ENCODE data around the gene AZGP1. TPM values are rescaled to one million over a fixed set of nuclear protein-coding genes. Genes with fewer than 3 reads are reported as not detected.

Gene AZGP1
- total and polyA plus RNA-seq, 2 donors, result 1.9 to 9.3 TPM

- DNase-seq (ENCODE audit: extremely low spot score), result no peak
- WGBS, result 70% methylated on average over 5 of the region's 5 CpGs
- no peak overlapping the region for H3K4me3 ChIP-seq (ENCODE audit: low read depth, low read length)
- no peaks in the 10 kb centered on the region for H3K4me1 ChIP-seq (ENCODE audit: insufficient read depth)
- no peak overlapping the region for H3K27ac ChIP-seq (ENCODE audit: low read depth)
- H3K36me3 ChIP-seq (ENCODE audit: insufficient read depth), result no peaks in the 10 kb centered on the region
These were observed 48.3 kb downstream of the AZGP1 start for GRCh38 chr7:99927536-99927935.

DNA sequence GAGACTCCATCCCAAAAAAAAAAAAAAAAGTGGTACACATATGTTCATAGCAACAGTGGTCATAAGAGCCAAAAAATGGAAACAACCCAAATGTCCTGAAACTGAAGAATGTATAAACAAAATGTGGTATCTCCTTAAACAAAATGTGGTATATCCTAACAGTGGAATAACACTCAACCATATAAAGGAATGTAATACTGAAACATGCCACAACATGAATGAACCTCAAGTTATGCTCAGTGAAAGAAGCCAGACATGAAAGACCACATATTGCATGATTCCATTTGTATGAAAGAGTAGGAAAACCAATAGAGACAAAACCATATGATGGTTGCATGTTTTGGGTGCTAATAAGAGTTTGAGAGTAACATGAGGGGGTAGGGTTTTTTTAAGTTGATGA lies 49.5 kb downstream of the AZGP1 start:
- Histone ChIP-seq H3K4me3 (ENCODE audit: low read depth, low read length) (no peak overlapping the region), H3K4me1 (ENCODE audit: insufficient read depth) (no peaks in the 10 kb centered on the region), H3K27ac (ENCODE audit: low read depth) (no peak overlapping the region), H3K36me3 (ENCODE audit: insufficient read depth) (no peaks in the 10 kb centered on the region)
- no peak for DNase-seq (ENCODE audit: extremely low spot score)

GRCh38 chr7:99923200-99923599 lies 52.6 kb downstream of the AZGP1 start:
- 92% methylated on average over 3 of the region's 3 CpGs for WGBS
- DNase-seq (ENCODE audit: extremely low spot score), result no peak
- no peaks in the 10 kb centered on the region for H3K36me3 ChIP-seq (ENCODE audit: insufficient read depth)
- no peak overlapping the region for H3K4me3 ChIP-seq (ENCODE audit: low read depth, low read length)
- no peak overlapping the region for H3K27ac ChIP-seq (ENCODE audit: low read depth)
- H3K4me1 ChIP-seq (ENCODE audit: insufficient read depth), result no peaks in the 10 kb centered on the region

GRCh38 chr7:99920149-99920548 lies 55.7 kb downstream of the AZGP1 start:
- Histone ChIP-seq H3K27ac (ENCODE audit: low read depth) (no peak overlapping the region), H3K4me1 (ENCODE audit: insufficient read depth) (peaks cover 2% of the 10 kb centered on the region), H3K36me3 (ENCODE audit: insufficient read depth) (no peaks in the 10 kb centered on the region), H3K4me3 (ENCODE audit: low read depth, low read length) (peak overlapping the region; percentile 89)
- 94% methylated on average over 3 of the region's 3 CpGs for WGBS
- no peak for DNase-seq (ENCODE audit: extremely low spot score)

DNA sequence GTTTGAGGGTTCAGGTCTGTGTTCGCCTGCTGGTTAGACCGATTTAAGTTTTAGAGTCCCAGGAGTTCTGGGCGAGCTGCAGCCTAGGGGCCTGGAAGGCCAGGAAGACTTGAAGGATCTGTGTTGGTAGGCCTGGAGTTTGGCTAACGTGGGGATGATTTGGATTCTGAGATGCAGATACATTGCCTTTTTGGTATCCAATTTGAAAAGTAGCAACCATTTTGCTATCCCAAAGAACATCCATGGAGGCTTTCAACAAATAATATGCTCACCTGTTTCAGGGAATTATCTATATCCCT lies 56.1 kb downstream of the AZGP1 start:
- H3K27ac ChIP-seq (ENCODE audit: low read depth), result peak overlapping the region; percentile 64
- H3K4me3 ChIP-seq (ENCODE audit: low read depth, low read length), result peak overlapping the region; percentile 89
- no peak for DNase-seq (ENCODE audit: extremely low spot score)
- H3K36me3 ChIP-seq (ENCODE audit: insufficient read depth), result no peaks in the 10 kb centered on the region
- H3K4me1 ChIP-seq (ENCODE audit: insufficient read depth), result peaks cover 2% of the 10 kb centered on the region
- WGBS, result 41% methylated on average over 4 of the region's 4 CpGs

GRCh38 chr7:99918959-99919813 lies 56.6 kb downstream of the AZGP1 start, which contains the start of gene TRIM4:
Gene TRIM4 (minus strand): TSS chr7:99919530. CDS start chr7:99919401, 129 bp downstream.
- peak within 1 kb of the TSS; percentile 89 for H3K4me3 ChIP-seq (ENCODE audit: low read depth, low read length)
- under 1% methylated on average over 81 of the region's 81 CpGs for WGBS
- H3K4me1 ChIP-seq (ENCODE audit: insufficient read depth), result peaks cover 2% of the 10 kb centered on the region
- H3K27ac ChIP-seq (ENCODE audit: low read depth), result peak within 1 kb of the TSS; percentile 89
- DNase-seq (ENCODE audit: extremely low spot score), result peak; percentile 50
- no peaks in the 10 kb centered on the region for H3K36me3 ChIP-seq (ENCODE audit: insufficient read depth)

Small RNAs within 50 kb of the gene (small RNA-seq; reads per million reads assigned to genes)
- not detected for gene RF00019
- not detected for gene RF00561

Other genes with a start within 250 kb of the AZGP1 start
- gene CYP3A7, start 240.8 kb downstream of the AZGP1 start, total RNA-seq, result 0.21 TPM
- gene CYP3A7, start 240.8 kb downstream of the AZGP1 start, polyA plus RNA-seq, result 0.06 TPM
- not detected for gene CYP3A4, start 191.8 kb downstream of the AZGP1 start, total RNA-seq
- 0.79 TPM for gene CYP3A4, start 191.8 kb downstream of the AZGP1 start, polyA plus RNA-seq
- gene CYP3A43, start 148.0 kb downstream of the AZGP1 start, total RNA-seq, result not detected
- not detected for gene CYP3A43, start 148.0 kb downstream of the AZGP1 start, polyA plus RNA-seq
- gene OR2AE1, start 99.0 kb downstream of the AZGP1 start, total RNA-seq, result not detected
- 0.13 TPM for gene OR2AE1, start 99.0 kb downstream of the AZGP1 start, polyA plus RNA-seq
- gene TRIM4, start 56.5 kb downstream of the AZGP1 start, total RNA-seq, result 27.9 TPM
- 30.2 TPM for gene TRIM4, start 56.5 kb downstream of the AZGP1 start, polyA plus RNA-seq
- not detected for gene GJC3, start 46.4 kb downstream of the AZGP1 start, total RNA-seq
- 0.14 TPM for gene GJC3, start 46.4 kb downstream of the AZGP1 start, polyA plus RNA-seq
- 51.5 TPM for gene ZKSCAN1, start 39.6 kb upstream of the AZGP1 start, total RNA-seq
- 14.3 TPM for gene ZKSCAN1, start 39.6 kb upstream of the AZGP1 start, polyA plus RNA-seq
- 10.4 TPM for gene ZSCAN21, start 73.7 kb upstream of the AZGP1 start, total RNA-seq
- 11.6 TPM for gene ZSCAN21, start 73.7 kb upstream of the AZGP1 start, polyA plus RNA-seq
- 38.3 TPM for gene ZNF3, start 105.7 kb upstream of the AZGP1 start, total RNA-seq
- gene ZNF3, start 105.7 kb upstream of the AZGP1 start, polyA plus RNA-seq, result 17.4 TPM
- gene COPS6, start 112.9 kb upstream of the AZGP1 start, total RNA-seq, result 36.1 TPM
- 160 TPM for gene COPS6, start 112.9 kb upstream of the AZGP1 start, polyA plus RNA-seq
- gene MCM7, start 125.4 kb upstream of the AZGP1 start, total RNA-seq, result 44.6 TPM
- 62.5 TPM for gene MCM7, start 125.4 kb upstream of the AZGP1 start, polyA plus RNA-seq
- 13.9 TPM for gene AP4M1, start 125.6 kb upstream of the AZGP1 start, total RNA-seq
- 23.9 TPM for gene AP4M1, start 125.6 kb upstream of the AZGP1 start, polyA plus RNA-seq
- gene TAF6, start 143.3 kb upstream of the AZGP1 start, total RNA-seq, result 20.6 TPM
- 55.4 TPM for gene TAF6, start 143.3 kb upstream of the AZGP1 start, polyA plus RNA-seq
- 34.5 TPM for gene CNPY4, start 143.6 kb upstream of the AZGP1 start, total RNA-seq
- 26.1 TPM for gene CNPY4, start 143.6 kb upstream of the AZGP1 start, polyA plus RNA-seq
- gene MBLAC1, start 150.9 kb upstream of the AZGP1 start, total RNA-seq, result 1.3 TPM
- 4.7 TPM for gene MBLAC1, start 150.9 kb upstream of the AZGP1 start, polyA plus RNA-seq
- gene LAMTOR4, start 172.9 kb upstream of the AZGP1 start, total RNA-seq, result 36.3 TPM
- 251 TPM for gene LAMTOR4, start 172.9 kb upstream of the AZGP1 start, polyA plus RNA-seq
- gene TRAPPC14, start 182.7 kb upstream of the AZGP1 start, total RNA-seq, result 5.4 TPM
- gene TRAPPC14, start 182.7 kb upstream of the AZGP1 start, polyA plus RNA-seq, result 11.6 TPM
- 6.5 TPM for gene GAL3ST4, start 192.6 kb upstream of the AZGP1 start, total RNA-seq
- gene GAL3ST4, start 192.6 kb upstream of the AZGP1 start, polyA plus RNA-seq, result 9.8 TPM
- 3.7 TPM for gene GPC2, start 201.3 kb upstream of the AZGP1 start, total RNA-seq
- 0.80 TPM for gene GPC2, start 201.3 kb upstream of the AZGP1 start, polyA plus RNA-seq
- gene STAG3, start 201.9 kb upstream of the AZGP1 start, total RNA-seq, result 0.90 TPM
- 0.61 TPM for gene STAG3, start 201.9 kb upstream of the AZGP1 start, polyA plus RNA-seq
- 0.21 TPM for gene PVRIG, start 243.9 kb upstream of the AZGP1 start, total RNA-seq
- 0.77 TPM for gene PVRIG, start 243.9 kb upstream of the AZGP1 start, polyA plus RNA-seq